CD14-positive monocyte (primary cell): ENCODE data around the gene VAV1. TPM values are rescaled to one million over a fixed set of nuclear protein-coding genes. Genes with fewer than 3 reads are reported as not detected.
A peak's percentile ranks its signal among the peaks of the same experiment; 100 is the strongest.

Source experiments
- DNase-seq, 3 donors: peaks; one replicate each; pipeline ENCODE4 v3.0.0-alpha.2; 2011 to 2022
- H2AFZ ChIP-seq: 2 replicates; pipeline ENCODE4 v1.6.0; 2012; ENCODE audit warnings: mild to moderate bottlenecking, low read depth, low read length, inconsistent platforms; ENCODE audit not compliant: insufficient read depth, poor library complexity, severe bottlenecking
- H3K27ac ChIP-seq, 2 donors: 1 replicate in 1 of 2; 2 replicates in 1 of 2; pipeline ENCODE4 v1.5.1; 2012 to 2013; ENCODE audit warnings: low read length in 2 of 2, control low read depth in 1 of 2, inconsistent platforms in 1 of 2, low read depth in 1 of 2, mild to moderate bottlenecking in 1 of 2
- H3K27me3 ChIP-seq, 2 donors: one replicate each; pipeline versions ENCODE4 v1.6.0 to v1.6.1; 2011 to 2013; ENCODE audit warnings: low read length in 2 of 2; ENCODE audit not compliant: control insufficient read depth in 2 of 2, insufficient read depth in 2 of 2
- H3K36me3 ChIP-seq, 2 donors: replicated peaks in 1 of 2; 1 replicate in 1 of 2; 2 replicates in 1 of 2; pipeline versions ENCODE4 v1.5.1 to v1.6.1; 2012 to 2013; ENCODE audit warnings: low read length in 2 of 2, control low read depth in 1 of 2, inconsistent platforms in 1 of 2, mild to moderate bottlenecking in 1 of 2; ENCODE audit not compliant: insufficient read depth in 2 of 2, control insufficient read depth in 1 of 2
- H3K4me1 ChIP-seq, 2 donors: 1 replicate in 1 of 2; 2 replicates in 1 of 2; pipeline versions ENCODE4 v1.5.1 to v1.6.1; 2012 to 2013; ENCODE audit warnings: low read length in 2 of 2, control low read depth in 1 of 2, inconsistent platforms in 1 of 2, mild to moderate bottlenecking in 1 of 2, moderate library complexity in 1 of 2; ENCODE audit not compliant: insufficient read depth in 2 of 2, control insufficient read depth in 1 of 2
- H3K4me2 ChIP-seq: replicated peaks from 2 replicates; pipeline ENCODE3; 2012; ENCODE audit warnings: low read length, moderate library complexity, mild to moderate bottlenecking; ENCODE audit not compliant: poor library complexity, severe bottlenecking; ENCODE audit errors: extremely low read depth
- H3K4me3 ChIP-seq, 3 experiments: fragments of 200-600 bp in 1 of 3; sonication (generic) in 1 of 3; replicated peaks in 1 of 3; 1 replicate in 2 of 3; 2 replicates in 1 of 3; pipeline ENCODE4 v1.5.1; 2011 to 2013; ENCODE audit warnings: low read length in 3 of 3, mild to moderate bottlenecking in 3 of 3, control low read depth in 2 of 3, low read depth in 2 of 3, inconsistent platforms in 1 of 3, moderate library complexity in 1 of 3
- H3K79me2 ChIP-seq: 2 replicates; pipeline ENCODE4 v1.6.0; 2012; ENCODE audit warnings: mild to moderate bottlenecking, control low read depth, inconsistent platforms, low read length, moderate library complexity; ENCODE audit not compliant: insufficient read depth
- H3K9ac ChIP-seq: 2 replicates; pipeline ENCODE4 v1.6.0; 2017; ENCODE audit warnings: low read length, mild to moderate bottlenecking; ENCODE audit not compliant: insufficient read depth, poor library complexity, severe bottlenecking
- H3K9me3 ChIP-seq, 2 donors: replicated peaks in 1 of 2; 1 replicate in 1 of 2; 2 replicates in 1 of 2; pipeline versions ENCODE4 v1.5.1 to v1.6.1; 2012 to 2013; ENCODE audit warnings: low read length in 2 of 2, control low read depth in 1 of 2; ENCODE audit not compliant: control insufficient read depth in 1 of 2, insufficient read depth in 1 of 2
- H4K20me1 ChIP-seq: 2 replicates; pipeline ENCODE4 v1.6.0; 2012; ENCODE audit warnings: mild to moderate bottlenecking, low read length, control low read depth, moderate library complexity; ENCODE audit not compliant: insufficient read depth
- H3K27ac Mint-ChIP-seq, 7 donors: one replicate each; pipeline ENCODE4 v1.8.0; 2020; ENCODE audit warnings: mild to moderate bottlenecking in 7 of 7, mixed read lengths in 7 of 7, moderate library complexity in 6 of 7, inconsistent platforms in 2 of 7
- H3K27me3 Mint-ChIP-seq, 3 donors: one replicate each; pipeline ENCODE4 v1.8.0; 2021 to 2022; ENCODE audit warnings: low read depth in 3 of 3, mild to moderate bottlenecking in 3 of 3, mixed read lengths in 3 of 3, moderate library complexity in 3 of 3, inconsistent platforms in 1 of 3
- H3K36me3 Mint-ChIP-seq, 2 donors: one replicate each; pipeline ENCODE4 v1.8.0; 2020; ENCODE audit warnings: mixed read lengths in 2 of 2, inconsistent platforms in 1 of 2, mild to moderate bottlenecking in 1 of 2
- H3K4me1 Mint-ChIP-seq: one replicate; pipeline ENCODE4 v1.8.0; 2020; ENCODE audit warnings: mild to moderate bottlenecking, mixed read lengths
- H3K4me3 Mint-ChIP-seq, 2 donors: one replicate each; pipeline ENCODE4 v1.8.0; 2020; ENCODE audit warnings: mild to moderate bottlenecking in 2 of 2, mixed read lengths in 2 of 2, moderate library complexity in 1 of 2
- H3K9me3 Mint-ChIP-seq, 7 donors: one replicate each; pipeline ENCODE4 v1.8.0; 2020 to 2022; ENCODE audit warnings: mixed read lengths in 7 of 7, mild to moderate bottlenecking in 6 of 7, moderate library complexity in 6 of 7, inconsistent platforms in 2 of 7
- WGBS: methylation state at CpG from one replicate; pipeline ENCODE4 v1.1.5; 2013; ENCODE audit warnings: missing lambda C conversion rate; ENCODE audit not compliant: insufficient coverage; 5-methylcytosine and 5-hydroxymethylcytosine counted together
- intact Hi-C, 2 donors: fragments of 100-400 bp; cut with micrococcal nuclease; formaldehyde crosslinking; loops; one replicate each; pipeline versions ENCODE4 v1.15.0 to v1.15.1; 2023
- polyA plus RNA-seq, 3 donors: library from polyadenylated mRNA; depleted of rRNA in 1 of 3; unstranded in 2 of 3; stranded (reverse) in 1 of 3; fragments of 300-500 nt in 2 of 3; fragments of >200 nt in 1 of 3; fragmentation: Illumina TruSeq in 2 of 3; gene quantifications; 1 replicate in 2 of 3; 2 replicates in 1 of 3; pipeline ENCODE4 v1.2.3, GENCODE V29; 2012 to 2021
- TF ChIP-seq, protein P1 (sequence below): fragments of 200-600 bp; IDR thresholded peaks from one replicate; pipeline ENCODE4 v1.8.0; 2022; ENCODE audit warnings: antibody characterized with exemption, mild to moderate bottlenecking

The VAV1 gene
- polyA plus RNA-seq, 3 donors: 21.3 to 81.2 (median 30.2) TPM

GRCh38 chr19:6732803-6733337, 39.6 kb upstream of the VAV1 start:
- Histone ChIP-seq H3K4me3 (no peak overlapping the region), H2AFZ (no peak overlapping the region), H3K36me3 (peaks cover 29 to 45% of the 10 kb centered on the region in 2 donors), H3K27ac (no peak overlapping the region), H3K9ac (no peak overlapping the region), H3K27me3 (no peaks in the 10 kb centered on the region), H3K79me2 (peaks cover 14% of the 10 kb centered on the region), H3K4me2 (no peak overlapping the region), H4K20me1 (peaks cover 11% of the 10 kb centered on the region), H3K4me1 (peaks cover 41 to 46% of the 10 kb centered on the region in 2 donors), H3K9me3 (no peaks in the 10 kb centered on the region)
- H3K36me3 Mint-ChIP-seq: peaks cover 37 to 59% of the 10 kb centered on the region in 2 donors
- TF ChIP-seq, protein P1, sequence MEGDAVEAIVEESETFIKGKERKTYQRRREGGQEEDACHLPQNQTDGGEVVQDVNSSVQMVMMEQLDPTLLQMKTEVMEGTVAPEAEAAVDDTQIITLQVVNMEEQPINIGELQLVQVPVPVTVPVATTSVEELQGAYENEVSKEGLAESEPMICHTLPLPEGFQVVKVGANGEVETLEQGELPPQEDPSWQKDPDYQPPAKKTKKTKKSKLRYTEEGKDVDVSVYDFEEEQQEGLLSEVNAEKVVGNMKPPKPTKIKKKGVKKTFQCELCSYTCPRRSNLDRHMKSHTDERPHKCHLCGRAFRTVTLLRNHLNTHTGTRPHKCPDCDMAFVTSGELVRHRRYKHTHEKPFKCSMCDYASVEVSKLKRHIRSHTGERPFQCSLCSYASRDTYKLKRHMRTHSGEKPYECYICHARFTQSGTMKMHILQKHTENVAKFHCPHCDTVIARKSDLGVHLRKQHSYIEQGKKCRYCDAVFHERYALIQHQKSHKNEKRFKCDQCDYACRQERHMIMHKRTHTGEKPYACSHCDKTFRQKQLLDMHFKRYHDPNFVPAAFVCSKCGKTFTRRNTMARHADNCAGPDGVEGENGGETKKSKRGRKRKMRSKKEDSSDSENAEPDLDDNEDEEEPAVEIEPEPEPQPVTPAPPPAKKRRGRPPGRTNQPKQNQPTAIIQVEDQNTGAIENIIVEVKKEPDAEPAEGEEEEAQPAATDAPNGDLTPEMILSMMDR: no peak
- DNase-seq: no peak
- intact Hi-C loops: no loop called here
- no peak overlapping the region for H3K4me3 Mint-ChIP-seq
- H3K27ac Mint-ChIP-seq: no peak overlapping the region
- H3K9me3 Mint-ChIP-seq: peaks cover 0 to 3% (median 0%) of the 10 kb centered on the region in 7 donors
- peaks cover 36% of the 10 kb centered on the region for H3K4me1 Mint-ChIP-seq
- 94% methylated on average over 21 of the region's 21 CpGs for WGBS
- peaks cover 0 to 2% (median 0%) of the 10 kb centered on the region in 3 donors for H3K27me3 Mint-ChIP-seq

- H3K9me3 ChIP-seq: no peaks in the 10 kb centered on the region
- H3K79me2 ChIP-seq: peaks cover 14% of the 10 kb centered on the region
- H3K9me3 Mint-ChIP-seq: peaks cover 0 to 3% (median 0%) of the 10 kb centered on the region in 7 donors
- H3K27ac Mint-ChIP-seq: peak overlapping the region in 1 of 7 donors; percentile 5
- H4K20me1 ChIP-seq: peaks cover 11% of the 10 kb centered on the region
- no peak overlapping the region for H3K27ac ChIP-seq
- no peak overlapping the region for H3K9ac ChIP-seq
- intact Hi-C loops: no loop called here
- peaks cover 36% of the 10 kb centered on the region for H3K4me1 Mint-ChIP-seq
- WGBS: 97% methylated on average over 25 of the region's 29 CpGs
- peaks cover 37 to 59% of the 10 kb centered on the region in 2 donors for H3K36me3 Mint-ChIP-seq
- H2AFZ ChIP-seq: no peak overlapping the region
- peaks cover 29 to 45% of the 10 kb centered on the region in 2 donors for H3K36me3 ChIP-seq
- H3K27me3 Mint-ChIP-seq: peaks cover 0 to 2% (median 0%) of the 10 kb centered on the region in 3 donors
- H3K4me2 ChIP-seq: no peak overlapping the region
- TF ChIP-seq, protein P1: no peak
- no peak for DNase-seq
- H3K4me3 ChIP-seq: no peak overlapping the region
- peaks cover 41 to 46% of the 10 kb centered on the region in 2 donors for H3K4me1 ChIP-seq
- H3K27me3 ChIP-seq: no peaks in the 10 kb centered on the region
- H3K4me3 Mint-ChIP-seq: no peak overlapping the region
Measured at GRCh38 chr19:6733338-6734095, 39.0 kb upstream of the VAV1 start.
